ENCODE measurements around the gene TCAF1.
"Not testable (repeated sequence)": the region's sequence is repeated elsewhere in the genome, so short reads cannot be mapped to it uniquely, and the experiment has no call there.

TCAF1 gene

GRCh38 chr7:143878884-143879283 lies 23.1 kb downstream of the TCAF1 start:
- DNase-seq (ENCODE audit: extremely low read depth, low read depth), result no peak
- no peak for TF ChIP-seq CTCF (IDR thresholded peaks at IDR 0.05; ENCODE audit: low read depth, low read length)

- DNase-seq (ENCODE audit: extremely low read depth, low read depth), result no peak
- no peak for TF ChIP-seq CTCF (IDR thresholded peaks at IDR 0.05; ENCODE audit: low read depth, low read length)
These were observed 24.9 kb downstream of the TCAF1 start for GRCh38 chr7:143877098-143877497.

- TF ChIP-seq CTCF (IDR thresholded peaks at IDR 0.05; ENCODE audit: low read depth, low read length), result no peak
- no peak for DNase-seq (ENCODE audit: extremely low read depth, low read depth)
These were observed 25.8 kb downstream of the TCAF1 start for GRCh38 chr7:143876218-143876617.

GRCh38 chr7:143873242-143873641 lies 28.7 kb downstream of the TCAF1 start:
- not testable (repeated sequence) for DNase-seq (ENCODE audit: extremely low read depth, low read depth)

- not testable (repeated sequence) for DNase-seq (ENCODE audit: extremely low read depth, low read depth)
These were observed 30.4 kb downstream of the TCAF1 start for GRCh38 chr7:143871534-143871933.

GRCh38 chr7:143857994-143858393 lies 44.0 kb downstream of the TCAF1 start:
- not testable (repeated sequence) for DNase-seq (ENCODE audit: extremely low read depth, low read depth)

- DNase-seq (ENCODE audit: extremely low read depth, low read depth), result not testable (repeated sequence)
These were observed 46.5 kb downstream of the TCAF1 start for GRCh38 chr7:143855443-143855842.

GRCh38 chr7:143850682-143851081 lies 51.3 kb downstream of the TCAF1 start:
- no peak for DNase-seq (ENCODE audit: extremely low read depth, low read depth)
- TF ChIP-seq CTCF (IDR thresholded peaks at IDR 0.05; ENCODE audit: low read depth, low read length), result no peak

GRCh38 chr7:143849785-143850479 lies 52.0 kb downstream of the TCAF1 start:
- no peak for DNase-seq (ENCODE audit: extremely low read depth, low read depth)
- TF ChIP-seq CTCF (IDR thresholded peaks at IDR 0.05; ENCODE audit: low read depth, low read length), result no peak

- DNase-seq (ENCODE audit: extremely low read depth, low read depth), result no peak
- no peak for TF ChIP-seq CTCF (IDR thresholded peaks at IDR 0.05; ENCODE audit: low read depth, low read length)
These were observed 53.8 kb downstream of the TCAF1 start for GRCh38 chr7:143848192-143848591.

Data from AG09319 (cell line).